Amygdala (tissue), 56 donors: ENCODE measurements around the gene DAP.

Experiments used
- DNase-seq, 56 donors: peaks; one replicate each; lab custom pipeline; 2025; lab: John Stamatoyannopoulos, UW

DAP gene

GRCh38 chr5:10661401-10661800 is 99.6 kb downstream of the DAP start:
- DNase-seq: no peak

GRCh38 chr5:10660720-10661387 is 100.2 kb downstream of the DAP start:
- DNase-seq: no peak

GRCh38 chr5:10660135-10660534 is 100.9 kb downstream of the DAP start:
- no peak for DNase-seq

- DNase-seq: no peak
These were observed 102.8 kb downstream of the DAP start for GRCh38 chr5:10658265-10658664.

- no peak for DNase-seq
These were observed 104.8 kb downstream of the DAP start for GRCh38 chr5:10655972-10656830.

- DNase-seq: peak in 1 of 56 donors; percentile 17
These were observed 105.7 kb downstream of the DAP start for GRCh38 chr5:10655161-10655971.

- no peak for DNase-seq
These were observed 106.5 kb downstream of the DAP start for GRCh38 chr5:10654566-10654965.

GRCh38 chr5:10653751-10654400 is 107.2 kb downstream of the DAP start:
- DNase-seq: no peak

GRCh38 chr5:10653043-10653442 is 108.0 kb downstream of the DAP start:
- no peak for DNase-seq

- no peak for DNase-seq
These were observed 108.4 kb downstream of the DAP start for GRCh38 chr5:10652606-10653005.

- no peak for DNase-seq
These were observed 108.9 kb downstream of the DAP start for GRCh38 chr5:10652151-10652550.

GRCh38 chr5:10649666-10650380 is 111.2 kb downstream of the DAP start:
- no peak for DNase-seq

- no peak for DNase-seq
These were observed 112.0 kb downstream of the DAP start for GRCh38 chr5:10648806-10649665.

- no peak for DNase-seq
These were observed 113.4 kb downstream of the DAP start for GRCh38 chr5:10647640-10648039.

- no peak for DNase-seq
These were observed 115.4 kb downstream of the DAP start for GRCh38 chr5:10645671-10646070.

- no peak for DNase-seq
These were observed 115.9 kb downstream of the DAP start for GRCh38 chr5:10645146-10645545.

GRCh38 chr5:10644192-10644591 is 116.8 kb downstream of the DAP start:
- no peak for DNase-seq

- DNase-seq: no peak
These were observed 118.7 kb downstream of the DAP start for GRCh38 chr5:10642367-10642766.

GRCh38 chr5:10639846-10640368 is 121.1 kb downstream of the DAP start:
- DNase-seq: no peak
